NCI-H2227 (cell line): ENCODE data around the gene CPN2.

ENCODE experiments used
- DNase-seq: peaks from one replicate; lab custom pipeline; 2025; ENCODE audit not compliant: unreplicated experiment; lab: John Stamatoyannopoulos, UW

The CPN2 gene

GRCh38 chr3:194382196-194382891, 31.2 kb upstream of the CPN2 start:
- no peak for DNase-seq

- peak; percentile 63 for DNase-seq
Observed at GRCh38 chr3:194381460-194381875, 30.3 kb upstream of the CPN2 start.

- DNase-seq = peak; percentile 35
Observed at GRCh38 chr3:194380326-194380725, 29.2 kb upstream of the CPN2 start.

GRCh38 chr3:194379651-194380050, 28.5 kb upstream of the CPN2 start:
- no peak for DNase-seq

GRCh38 chr3:194379231-194379630, 28.1 kb upstream of the CPN2 start:
- no peak for DNase-seq

- DNase-seq = no peak
Observed at GRCh38 chr3:194377708-194378107, 26.6 kb upstream of the CPN2 start.

- DNase-seq = peak; percentile 34
Observed at GRCh38 chr3:194376241-194376560, 25.1 kb upstream of the CPN2 start.

- peak; percentile 58 for DNase-seq
Observed at GRCh38 chr3:194375473-194376240, 24.5 kb upstream of the CPN2 start.

- DNase-seq = no peak
Observed at GRCh38 chr3:194374935-194375334, 23.8 kb upstream of the CPN2 start.

GRCh38 chr3:194373899-194374298, 22.8 kb upstream of the CPN2 start:
- DNase-seq = no peak

GRCh38 chr3:194373028-194373427, 21.9 kb upstream of the CPN2 start:
- DNase-seq = no peak

- DNase-seq = no peak
Observed at GRCh38 chr3:194370753-194371152, 19.6 kb upstream of the CPN2 start.

- DNase-seq = no peak
Observed at GRCh38 chr3:194369522-194370279, 18.6 kb upstream of the CPN2 start, which contains the start of gene LRRC15. Gene LRRC15, minus strand, starts transcription at chr3:194369743. Its CDS starts 8,700 bp downstream, at chr3:194361043.

- no peak for DNase-seq
Observed at GRCh38 chr3:194368918-194369317, 17.8 kb upstream of the CPN2 start.

- peak; percentile 21 for DNase-seq
Observed at GRCh38 chr3:194367992-194368841, 17.1 kb upstream of the CPN2 start.

GRCh38 chr3:194365978-194366490, 14.9 kb upstream of the CPN2 start:
- no peak for DNase-seq

GRCh38 chr3:194365526-194365925, 14.4 kb upstream of the CPN2 start:
- DNase-seq = no peak

GRCh38 chr3:194364652-194365434, 13.7 kb upstream of the CPN2 start:
- DNase-seq = peak; percentile 85

GRCh38 chr3:194364314-194364651, 13.2 kb upstream of the CPN2 start:
- no peak for DNase-seq

- DNase-seq = no peak
Observed at GRCh38 chr3:194360568-194360967, 9.4 kb upstream of the CPN2 start.
